Thyroid gland (tissue), 4 donors: ENCODE data around the gene CPXM2.

ENCODE experiments used
- CTCF ChIP-seq, 6 experiments: fragments of 200-600 bp in 3 of 6; fragments of 450-650 bp in 3 of 6; sonication (generic) in 3 of 6; IDR thresholded peaks; one replicate each; pipeline ENCODE4 v1.5.1; 2016 to 2019; ENCODE audit warnings: antibody characterized with exemption in 6 of 6, mild to moderate bottlenecking in 2 of 6, inconsistent platforms in 1 of 6, moderate library complexity in 1 of 6
- POLR2A ChIP-seq, 2 donors: fragments of 450-650 bp; IDR thresholded peaks; one replicate each; pipeline ENCODE4 v1.6.1; 2017; ENCODE audit warnings: antibody characterized with exemption in 2 of 2, mild to moderate bottlenecking in 2 of 2, moderate library complexity in 1 of 2

- TF ChIP-seq POLR2A (IDR thresholded peaks at IDR 0.05) (no peak), CTCF (IDR thresholded peaks at IDR 0.05) (no peak)
Observed at GRCh38 chr10:123882177-123882576, 9.4 kb downstream of the CPXM2 start.
